HAP-1 (cell line): ENCODE measurements around the gene IRX4.
"Not testable (repeated sequence)": the region's sequence is repeated elsewhere in the genome, so short reads cannot be mapped to it uniquely, and the experiment has no call there.

ENCODE experiments used
- DNase-seq, 2 experiments: peaks; one replicate each; pipeline ENCODE4 v3.0.0-alpha.2; 2016 to 2020; ENCODE audit warnings: low spot score in 2 of 2
- H3K27me3 ChIP-seq: fragments of 250-450 bp; sonication (Bioruptor Pico); 2 replicates; pipeline ENCODE4 v1.5.1; 2020; ENCODE audit warnings: low read depth, mild to moderate bottlenecking, moderate library complexity
- H3K36me3 ChIP-seq: fragments of 250-450 bp; sonication (Bioruptor Pico); replicated peaks from 2 replicates; pipeline ENCODE4 v1.5.1; 2020; ENCODE audit warnings: mild to moderate bottlenecking
- H3K4me1 ChIP-seq: fragments of 250-450 bp; sonication (Bioruptor Pico); 2 replicates; pipeline ENCODE4 v1.5.1; 2020; ENCODE audit warnings: mild to moderate bottlenecking
- H3K4me3 ChIP-seq: fragments of 250-450 bp; sonication (Bioruptor Pico); 2 replicates; pipeline ENCODE4 v1.5.1; 2020; ENCODE audit warnings: mild to moderate bottlenecking, moderate library complexity
- H3K9me3 ChIP-seq: fragments of 250-450 bp; sonication (Bioruptor Pico); 2 replicates; pipeline ENCODE4 v1.5.1; 2020; ENCODE audit warnings: mild to moderate bottlenecking, moderate library complexity
- in situ Hi-C: fragments of 300-500 bp; cut with MboI; formaldehyde crosslinking; loops from 3 replicates; pipeline ENCODE4 v1.14.3; 2020; ENCODE audit warnings: low sequenced_read_pairs, inconsistent platforms, mixed read lengths

Gene IRX4

GRCh38 chr5:1873243-1873959 lies 9.3 kb downstream of the IRX4 start:
- H3K9me3 ChIP-seq = no peaks in the 10 kb centered on the region
- DNase-seq = no peak
- no peaks in the 10 kb centered on the region for H3K4me1 ChIP-seq
- H3K36me3 ChIP-seq = no peaks in the 10 kb centered on the region
- no peak overlapping the region for H3K4me3 ChIP-seq
- in situ Hi-C loops = no loop called here
- H3K27me3 ChIP-seq = peaks cover 42% of the 10 kb centered on the region

DNA sequence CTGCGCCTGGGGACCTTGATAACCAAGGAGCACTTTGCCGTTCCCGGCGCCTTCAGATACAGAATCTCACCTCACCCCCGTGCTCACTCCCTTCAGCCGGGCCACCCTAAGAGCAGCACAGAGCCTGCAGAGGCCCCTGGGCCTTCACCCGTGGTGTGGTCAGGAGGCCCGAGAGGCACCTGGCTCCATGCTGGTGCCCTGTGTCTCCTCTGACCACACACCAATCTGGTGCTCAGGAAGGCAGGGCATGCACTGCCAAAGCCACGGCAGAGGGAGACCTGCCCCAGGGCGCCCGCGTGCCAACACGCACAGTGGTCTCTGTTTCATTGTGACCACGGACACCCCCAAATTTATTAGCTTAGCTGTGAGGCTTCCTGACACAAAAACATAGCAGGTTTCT lies 11.3 kb downstream of the IRX4 start:
- Histone ChIP-seq H3K4me3 (no peak overlapping the region), H3K36me3 (no peaks in the 10 kb centered on the region), H3K27me3 (peaks cover 30% of the 10 kb centered on the region), H3K4me1 (no peaks in the 10 kb centered on the region), H3K9me3 (no peaks in the 10 kb centered on the region)
- in situ Hi-C loops = no loop called here
- no peak for DNase-seq

DNA sequence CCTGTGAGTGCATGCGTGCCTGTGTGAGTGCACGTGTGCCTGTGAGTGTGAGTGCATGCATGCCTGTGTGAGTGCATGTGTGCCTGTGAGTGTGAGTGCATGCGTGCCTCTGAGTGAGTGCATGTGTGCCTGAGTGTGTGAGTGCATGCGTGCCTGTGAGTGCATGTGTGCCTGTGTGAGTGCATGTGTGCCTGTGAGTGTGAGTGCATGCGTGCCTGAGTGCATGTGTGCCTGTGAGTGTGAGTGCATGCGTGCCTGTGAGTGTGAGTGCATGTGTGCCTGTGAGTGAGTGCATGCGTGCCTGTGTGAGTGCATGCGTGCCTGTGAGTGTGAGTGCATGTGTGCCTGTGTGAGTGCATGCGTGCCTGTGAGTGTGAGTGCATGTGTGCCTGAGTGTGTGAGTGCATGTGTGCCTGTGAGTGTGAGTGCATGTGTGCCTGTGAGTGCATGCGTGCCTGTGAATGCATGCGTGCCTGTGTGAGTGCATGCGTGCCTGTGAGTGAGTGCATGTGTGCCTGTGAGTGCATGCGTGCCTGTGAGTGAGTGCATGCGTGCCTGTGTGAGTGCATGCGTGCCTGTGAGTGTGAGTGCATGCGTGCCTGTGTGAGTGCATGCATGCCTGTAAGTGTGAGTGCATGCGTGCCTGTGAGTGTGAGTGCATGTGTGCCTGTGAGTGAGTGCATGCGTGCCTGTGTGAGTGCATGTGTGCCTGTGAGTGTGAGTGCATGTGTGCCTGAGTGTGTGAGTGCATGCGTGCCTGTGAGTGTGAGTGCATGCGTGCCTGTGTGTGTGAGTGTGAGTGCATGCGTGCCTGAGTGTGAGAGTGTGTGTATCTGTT lies 12.1 kb downstream of the IRX4 start:
- H3K36me3 ChIP-seq, H3K4me3 ChIP-seq, in situ Hi-C loops, H3K4me1 ChIP-seq, DNase-seq, H3K9me3 ChIP-seq: not testable (repeated sequence)
- H3K27me3 ChIP-seq = peaks cover 22% of the 10 kb centered on the region

GRCh38 chr5:1868886-1869475 lies 13.7 kb downstream of the IRX4 start:
- Histone ChIP-seq H3K9me3 (no peaks in the 10 kb centered on the region), H3K27me3 (peaks cover 10% of the 10 kb centered on the region), H3K4me3 (no peak overlapping the region), H3K4me1 (no peaks in the 10 kb centered on the region), H3K36me3 (no peaks in the 10 kb centered on the region)
- DNase-seq = no peak
- in situ Hi-C loops = no loop called here

DNA sequence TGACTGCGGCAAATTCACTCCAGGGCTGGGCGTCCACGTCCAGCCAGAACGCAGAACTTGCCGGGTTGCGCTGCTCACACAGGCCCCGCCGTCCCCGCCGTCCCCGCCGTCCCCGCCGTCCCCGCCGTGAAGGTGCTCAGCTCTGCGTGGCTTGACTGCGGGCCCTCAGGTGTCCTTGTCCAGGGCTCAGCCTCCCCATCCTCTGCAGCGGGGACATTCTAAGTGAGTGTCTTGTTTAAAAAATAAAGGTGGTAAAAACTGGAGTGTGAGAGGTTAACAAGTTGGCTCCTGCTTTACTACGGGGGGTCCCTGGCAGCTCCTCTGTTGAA lies 14.9 kb downstream of the IRX4 start:
- no peaks in the 10 kb centered on the region for H3K9me3 ChIP-seq
- H3K36me3 ChIP-seq = no peaks in the 10 kb centered on the region
- in situ Hi-C loops = no loop called here
- H3K4me1 ChIP-seq = no peaks in the 10 kb centered on the region
- H3K27me3 ChIP-seq = peaks cover 3% of the 10 kb centered on the region; the same call in 1 of the 2 replicates
- DNase-seq = no peak
- H3K4me3 ChIP-seq = no peak overlapping the region

- in situ Hi-C loops = no loop called here
- Histone ChIP-seq H3K27me3 (peaks cover 2% of the 10 kb centered on the region; the same call in 1 of the 2 replicates), H3K4me1 (no peaks in the 10 kb centered on the region), H3K9me3 (no peaks in the 10 kb centered on the region), H3K36me3 (no peaks in the 10 kb centered on the region), H3K4me3 (no peak overlapping the region)
- DNase-seq = no peak
Observed at GRCh38 chr5:1867114-1867814, 15.5 kb downstream of the IRX4 start.

DNA sequence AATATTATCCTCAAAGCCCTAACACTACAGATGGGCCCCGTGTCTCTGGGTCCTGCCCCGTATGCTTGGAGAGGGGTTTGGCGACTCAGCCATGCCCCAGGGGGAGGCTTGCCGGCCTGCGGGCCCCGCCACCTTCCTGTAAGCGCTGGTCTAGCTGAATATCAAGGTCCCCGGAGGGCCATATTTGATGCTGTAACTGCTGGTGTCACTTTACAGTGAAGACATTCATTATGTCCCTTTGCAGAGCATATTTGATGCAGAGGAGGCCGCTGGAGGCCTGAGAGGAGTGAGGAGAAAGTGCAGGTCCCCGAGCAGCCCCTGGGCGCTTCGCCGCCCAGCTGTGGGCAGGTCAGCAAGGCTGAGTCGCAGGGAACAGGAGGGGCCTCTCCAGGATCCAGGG lies 16.8 kb downstream of the IRX4 start:
- H3K4me1 ChIP-seq = no peaks in the 10 kb centered on the region
- DNase-seq = no peak
- no peaks in the 10 kb centered on the region for H3K36me3 ChIP-seq
- H3K27me3 ChIP-seq = peaks cover 2% of the 10 kb centered on the region; the same call in 1 of the 2 replicates
- no peaks in the 10 kb centered on the region for H3K9me3 ChIP-seq
- no peak overlapping the region for H3K4me3 ChIP-seq
- in situ Hi-C loops = no loop called here

DNA sequence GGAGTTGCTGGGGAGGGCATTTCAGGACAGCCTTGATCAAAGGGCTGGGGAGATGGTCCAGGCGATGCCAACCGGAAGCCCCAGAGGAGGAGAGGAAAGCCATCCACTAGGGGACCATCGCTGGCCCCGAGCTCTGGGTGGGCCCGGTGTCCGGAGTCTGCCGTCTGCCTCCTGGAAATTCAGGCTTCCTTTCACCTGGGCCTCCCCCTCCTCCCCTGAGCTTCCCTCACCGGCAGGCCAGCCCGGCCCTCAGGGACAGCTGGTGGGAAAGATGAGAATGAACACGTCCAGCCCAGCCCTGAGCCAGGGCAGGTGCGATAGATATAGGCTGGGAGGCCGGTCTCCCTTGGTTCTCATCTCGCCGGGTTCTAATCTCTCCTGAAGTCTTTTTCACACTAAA lies 17.2 kb downstream of the IRX4 start:
- peaks cover 2% of the 10 kb centered on the region; the same call in 1 of the 2 replicates for H3K27me3 ChIP-seq
- no peak overlapping the region for H3K4me3 ChIP-seq
- H3K36me3 ChIP-seq = no peaks in the 10 kb centered on the region
- in situ Hi-C loops = no loop called here
- no peaks in the 10 kb centered on the region for H3K9me3 ChIP-seq
- H3K4me1 ChIP-seq = no peaks in the 10 kb centered on the region
- no peak for DNase-seq

- in situ Hi-C loops = no loop called here
- no peaks in the 10 kb centered on the region for H3K4me1 ChIP-seq
- no peak for DNase-seq
- H3K27me3 ChIP-seq = peaks cover 2% of the 10 kb centered on the region; the same call in 1 of the 2 replicates
- H3K4me3 ChIP-seq = no peak overlapping the region
- H3K9me3 ChIP-seq = no peaks in the 10 kb centered on the region
- H3K36me3 ChIP-seq = no peaks in the 10 kb centered on the region
Observed at GRCh38 chr5:1864896-1865440, 17.8 kb downstream of the IRX4 start.

DNA sequence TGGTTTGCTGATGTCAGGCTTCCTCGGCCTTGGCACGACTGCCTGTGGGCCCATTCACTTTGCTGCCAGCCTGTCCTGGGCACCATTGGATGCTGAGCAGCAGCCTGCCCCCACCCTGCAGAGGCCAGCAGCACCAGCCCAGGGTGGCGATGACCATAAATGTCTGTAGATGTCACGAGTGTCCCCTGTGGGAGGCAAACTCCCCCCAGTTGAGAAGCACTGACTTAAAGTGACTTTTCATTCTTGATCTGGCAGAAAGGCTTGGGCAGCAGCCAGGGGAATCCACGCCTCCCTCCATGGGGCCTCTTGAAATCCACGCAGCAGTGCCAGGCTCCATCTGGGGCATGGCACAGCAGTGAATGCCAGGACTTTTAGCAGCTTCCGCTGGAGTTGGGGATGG lies 21.8 kb downstream of the IRX4 start:
- 0 out of 2 replicates have a peak, but pooled peaks cover 2% of the 10 kb centered on the region for H3K27me3 ChIP-seq
- no peaks in the 10 kb centered on the region for H3K36me3 ChIP-seq
- H3K4me1 ChIP-seq = no peaks in the 10 kb centered on the region
- no peak for DNase-seq
- no peak overlapping the region for H3K4me3 ChIP-seq
- H3K9me3 ChIP-seq = no peaks in the 10 kb centered on the region
- in situ Hi-C loops = no loop called here

GRCh38 chr5:1860021-1860610 lies 22.6 kb downstream of the IRX4 start:
- no peak for DNase-seq
- H3K4me3 ChIP-seq = no peak overlapping the region
- no peaks in the 10 kb centered on the region for H3K9me3 ChIP-seq
- 0 out of 2 replicates have a peak, but pooled peaks cover 2% of the 10 kb centered on the region for H3K27me3 ChIP-seq
- H3K4me1 ChIP-seq = no peaks in the 10 kb centered on the region
- in situ Hi-C loops = no loop called here
- no peaks in the 10 kb centered on the region for H3K36me3 ChIP-seq

DNA sequence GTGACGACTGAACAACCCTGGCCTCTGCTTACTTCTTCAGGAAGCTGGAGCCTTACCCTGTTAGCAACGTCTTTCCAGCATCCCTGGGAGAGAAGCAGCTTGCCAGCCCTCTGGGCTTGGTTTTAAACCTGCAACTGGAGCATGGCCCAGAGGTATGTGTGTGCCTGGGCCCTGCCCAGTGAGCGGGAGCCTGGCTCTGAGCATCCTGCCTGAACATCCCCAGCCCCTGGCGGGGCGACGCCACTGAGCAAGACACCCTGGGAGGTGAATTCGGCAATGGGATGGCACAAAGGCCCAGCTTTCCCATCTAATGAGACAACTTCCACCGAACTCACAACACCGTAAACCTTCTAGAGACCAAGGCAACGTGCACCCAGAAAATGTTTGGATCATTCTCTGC lies 23.6 kb downstream of the IRX4 start:
- no peaks in the 10 kb centered on the region for H3K4me1 ChIP-seq
- DNase-seq = no peak
- H3K9me3 ChIP-seq = no peaks in the 10 kb centered on the region
- H3K4me3 ChIP-seq = no peak overlapping the region
- no peaks in the 10 kb centered on the region for H3K27me3 ChIP-seq
- H3K36me3 ChIP-seq = no peaks in the 10 kb centered on the region
- in situ Hi-C loops = no loop called here

GRCh38 chr5:1858436-1858835 lies 24.3 kb downstream of the IRX4 start:
- no peak overlapping the region for H3K4me3 ChIP-seq
- in situ Hi-C loops = no loop called here
- no peak for DNase-seq
- H3K27me3 ChIP-seq = no peaks in the 10 kb centered on the region
- no peaks in the 10 kb centered on the region for H3K36me3 ChIP-seq
- no peaks in the 10 kb centered on the region for H3K4me1 ChIP-seq
- H3K9me3 ChIP-seq = no peaks in the 10 kb centered on the region
